HG03045 (cell line): ENCODE measurements around the gene FLNA.
"Not testable (repeated sequence)": the region's sequence is repeated elsewhere in the genome, so short reads cannot be mapped to it uniquely, and the experiment has no call there.

ENCODE experiments used
- ATAC-seq: cut with Tn5 transposase; IDR thresholded peaks from one replicate; pipeline ENCODE4 v1.9.1; 2021; ENCODE audit warnings: mild to moderate bottlenecking, moderate library complexity; ENCODE audit not compliant: unreplicated experiment

FLNA gene

GRCh38 chrX:154310616-154311536, 63.6 kb downstream of the FLNA start:
- no peak for ATAC-seq

- ATAC-seq = no peak
Observed at GRCh38 chrX:154309041-154309775, 65.2 kb downstream of the FLNA start.

- no peak for ATAC-seq
Observed at GRCh38 chrX:154308108-154308946, 66.1 kb downstream of the FLNA start.

- no peak for ATAC-seq
Observed at GRCh38 chrX:154307202-154307601, 67.2 kb downstream of the FLNA start.

GRCh38 chrX:154305541-154306205, 68.8 kb downstream of the FLNA start:
- no peak for ATAC-seq

- no peak for ATAC-seq
Observed at GRCh38 chrX:154304846-154305245, 69.6 kb downstream of the FLNA start.

GRCh38 chrX:154303476-154303875, 71.0 kb downstream of the FLNA start:
- ATAC-seq = no peak

GRCh38 chrX:154302998-154303397, 71.4 kb downstream of the FLNA start:
- ATAC-seq = not testable (repeated sequence)

- no peak for ATAC-seq
Observed at GRCh38 chrX:154300816-154301215, 73.6 kb downstream of the FLNA start.
